GM19351 (cell line): ENCODE measurements around the gene TMEM63B.
"Not testable (repeated sequence)": the region's sequence is repeated elsewhere in the genome, so short reads cannot be mapped to it uniquely, and the experiment has no call there.

ENCODE experiments used
- ATAC-seq: cut with Tn5 transposase; IDR thresholded peaks from one replicate; pipeline ENCODE4 v1.9.1; 2021; ENCODE audit warnings: mild to moderate bottlenecking, moderate library complexity; ENCODE audit not compliant: unreplicated experiment

TMEM63B gene

GRCh38 chr6:44189257-44189656 is 61.9 kb downstream of the TMEM63B start:
- no peak for ATAC-seq

GRCh38 chr6:44190715-44191114 is 63.4 kb downstream of the TMEM63B start:
- peak; percentile 79 for ATAC-seq

GRCh38 chr6:44192428-44193041 is 65.2 kb downstream of the TMEM63B start:
- ATAC-seq = no peak

- no peak for ATAC-seq
Measured at GRCh38 chr6:44193307-44193910, 66.1 kb downstream of the TMEM63B start.

- ATAC-seq = no peak
Measured at GRCh38 chr6:44194326-44194725, 67.0 kb downstream of the TMEM63B start.

- not testable (repeated sequence) for ATAC-seq
Measured at GRCh38 chr6:44196351-44196750, 69.0 kb downstream of the TMEM63B start.

GRCh38 chr6:44198684-44199083 is 71.3 kb downstream of the TMEM63B start:
- ATAC-seq = no peak

- ATAC-seq = no peak
Measured at GRCh38 chr6:44199883-44200282, 72.5 kb downstream of the TMEM63B start.

- ATAC-seq = no peak
Measured at GRCh38 chr6:44201200-44201599, 73.8 kb downstream of the TMEM63B start.

- no peak for ATAC-seq
Measured at GRCh38 chr6:44201638-44202303, 74.4 kb downstream of the TMEM63B start.

- no peak for ATAC-seq
Measured at GRCh38 chr6:44202332-44202971, 75.1 kb downstream of the TMEM63B start.

GRCh38 chr6:44202972-44203750 is 75.8 kb downstream of the TMEM63B start:
- ATAC-seq = no peak

GRCh38 chr6:44203955-44204354 is 76.6 kb downstream of the TMEM63B start:
- ATAC-seq = no peak
